Measurements from ENCODE around the gene ADAMTS2.
"Not testable (repeated sequence)": the region's sequence is repeated elsewhere in the genome, so short reads cannot be mapped to it uniquely, and the experiment has no call there.

ADAMTS2 gene

DNA sequence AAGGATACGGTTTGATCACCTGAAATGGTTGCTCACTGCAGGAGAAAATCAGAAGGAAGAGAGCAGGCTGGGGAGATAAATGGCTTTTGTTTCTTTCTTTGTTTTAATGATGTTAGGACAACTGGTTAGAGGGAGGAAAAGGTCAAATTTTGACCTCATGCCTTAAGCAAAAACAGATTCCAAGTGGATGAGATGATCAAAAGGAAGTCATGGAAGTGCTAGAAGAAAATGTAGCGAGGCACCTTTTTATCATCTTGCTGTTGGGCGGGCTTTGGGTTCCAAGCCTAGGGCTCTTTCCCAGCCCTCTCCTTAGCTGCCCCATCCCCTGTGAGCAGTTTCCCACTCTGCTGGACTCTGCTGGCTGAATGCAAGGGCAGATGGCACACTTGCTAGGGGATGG, 127.9 kb downstream of the ADAMTS2 start:
- no peak for DNase-seq (ENCODE audit: low read depth in 2 of 2)

DNA sequence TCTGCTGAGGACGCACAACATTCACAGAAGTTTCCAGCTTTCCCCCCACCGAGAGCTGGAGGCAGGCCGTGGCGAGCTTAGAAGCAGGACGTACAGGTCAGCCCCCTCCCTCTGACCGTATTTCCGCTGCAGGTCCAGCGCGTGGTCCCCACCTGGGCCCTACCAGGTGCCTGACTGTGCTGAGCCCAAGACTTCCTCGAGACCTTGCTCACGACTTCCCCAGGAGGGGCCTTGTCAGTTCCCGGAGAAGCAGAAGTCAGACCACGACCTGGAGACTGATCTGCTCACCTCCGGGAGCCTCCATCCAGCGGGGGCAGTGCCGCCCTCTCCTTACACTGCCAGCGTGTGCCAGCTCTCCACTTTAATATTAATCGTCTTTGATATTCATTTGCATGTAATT, 128.9 kb downstream of the ADAMTS2 start:
- not testable (repeated sequence) for DNase-seq (ENCODE audit: low read depth in 2 of 2)

DNA sequence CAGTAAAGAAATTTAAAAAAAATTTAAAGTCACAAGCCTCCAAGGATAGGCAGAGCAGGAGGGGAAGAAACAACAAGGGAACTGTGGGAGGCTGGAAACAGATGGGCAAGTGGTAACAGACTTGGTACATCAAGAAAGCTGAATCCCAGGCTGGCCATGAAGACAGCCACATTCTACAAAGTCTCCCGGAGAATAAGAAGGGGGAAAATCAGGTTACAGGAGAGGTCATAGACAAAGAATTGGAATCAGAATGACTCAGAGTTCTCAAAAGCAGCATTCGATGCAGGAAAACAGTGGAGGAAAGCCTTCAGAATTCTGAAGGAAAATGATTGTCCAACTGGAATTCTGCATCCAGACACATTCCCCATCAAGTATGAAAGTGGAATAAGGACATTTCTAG, 129.7 kb downstream of the ADAMTS2 start:
- DNase-seq (ENCODE audit: low read depth in 2 of 2) = no peak

- DNase-seq (ENCODE audit: low read depth in 2 of 2) = no peak
Measured at GRCh38 chr5:179214678-179215077, 130.6 kb downstream of the ADAMTS2 start.

DNA sequence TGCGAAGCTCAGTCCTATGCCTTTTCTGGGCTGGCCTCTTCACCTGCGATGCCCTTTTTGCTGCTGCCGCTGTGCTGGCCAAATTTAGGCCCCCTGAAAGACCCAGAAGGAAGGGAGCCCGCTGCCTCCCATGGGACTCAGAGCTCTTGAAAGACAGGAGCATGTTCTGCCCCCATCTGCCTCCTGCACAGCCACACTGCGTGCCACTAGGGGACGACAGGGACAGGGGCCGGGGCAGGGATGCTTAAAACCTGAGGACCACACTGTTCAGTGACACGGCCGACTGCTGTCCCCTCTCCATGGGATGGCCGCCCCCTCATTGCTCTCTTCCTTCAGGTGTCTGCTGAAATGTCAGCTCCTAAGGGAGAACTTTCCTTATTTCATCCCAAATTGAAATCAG, 132.4 kb downstream of the ADAMTS2 start:
- DNase-seq (ENCODE audit: low read depth in 2 of 2) = no peak

DNA sequence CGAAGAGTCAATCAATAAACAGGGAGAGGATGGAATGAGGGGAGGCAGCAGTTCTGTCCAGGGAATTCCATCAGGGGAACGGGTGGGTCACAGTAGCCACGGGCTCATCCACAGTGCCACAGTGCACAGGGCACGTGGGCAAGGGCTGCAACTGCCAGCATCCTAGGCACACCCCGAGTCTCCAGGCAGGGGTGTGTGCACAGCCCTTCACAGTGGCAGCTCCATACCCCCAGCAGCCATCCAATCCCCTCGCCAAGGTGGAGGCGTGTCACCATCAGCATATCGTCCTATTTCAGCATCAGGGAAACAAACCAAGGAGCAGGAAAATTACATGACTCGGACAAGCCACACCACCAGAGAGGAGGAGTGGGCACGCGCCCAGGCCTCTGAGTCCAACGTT, 133.6 kb downstream of the ADAMTS2 start:
- no peak for DNase-seq (ENCODE audit: low read depth in 2 of 2)

DNA sequence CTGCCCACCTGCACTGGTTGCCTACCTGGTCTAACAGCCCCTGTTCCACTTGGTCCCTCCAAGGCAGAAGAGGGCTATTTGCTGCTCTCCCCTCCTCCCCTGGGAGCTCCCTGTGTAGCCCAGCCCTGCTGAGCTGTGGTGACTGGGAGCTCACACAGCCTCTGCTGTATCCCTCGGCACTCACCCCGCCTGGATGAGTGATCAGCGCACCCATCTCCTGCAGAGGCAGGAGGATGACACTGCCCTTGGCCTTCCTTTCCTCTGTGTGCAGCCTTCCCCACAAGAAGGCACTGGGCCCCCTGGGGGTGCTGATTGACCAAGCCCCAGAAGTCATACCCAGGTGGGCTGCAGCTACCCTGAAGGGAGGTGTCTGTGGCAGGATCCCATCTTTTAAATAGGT, 134.2 kb downstream of the ADAMTS2 start:
- DNase-seq (ENCODE audit: low read depth in 2 of 2) = no peak

GRCh38 chr5:179210478-179210877, 134.8 kb downstream of the ADAMTS2 start:
- DNase-seq (ENCODE audit: low read depth in 2 of 2) = no peak

GRCh38 chr5:179209359-179210150, 135.7 kb downstream of the ADAMTS2 start:
- no peak for DNase-seq (ENCODE audit: low read depth in 2 of 2)

GRCh38 chr5:179208706-179209358, 136.4 kb downstream of the ADAMTS2 start:
- DNase-seq (ENCODE audit: low read depth in 2 of 2) = no peak

GRCh38 chr5:179207920-179208705, 137.1 kb downstream of the ADAMTS2 start:
- DNase-seq (ENCODE audit: low read depth in 2 of 2) = no peak

- DNase-seq (ENCODE audit: low read depth in 2 of 2) = no peak
Measured at GRCh38 chr5:179207470-179207869, 137.8 kb downstream of the ADAMTS2 start.

DNA sequence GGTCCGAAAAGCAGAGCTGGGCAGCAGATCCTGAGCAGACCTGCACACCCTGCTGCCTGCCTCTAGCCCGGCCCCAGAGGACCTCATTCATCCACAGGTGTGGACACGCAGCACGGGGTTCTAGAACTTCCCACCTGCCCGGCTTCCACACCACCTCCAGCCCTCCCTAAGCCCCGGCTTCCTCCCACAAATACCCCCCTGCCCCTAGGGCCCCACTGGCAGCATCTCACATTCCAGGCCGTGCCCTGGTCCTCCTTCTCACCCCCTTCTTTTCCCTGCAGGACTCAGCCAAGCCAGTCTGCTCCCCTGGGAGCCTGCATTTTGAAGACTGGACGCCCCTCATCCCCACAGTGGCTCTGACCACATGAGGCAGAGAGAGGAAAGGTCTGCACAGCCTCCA, 138.9 kb downstream of the ADAMTS2 start:
- DNase-seq (ENCODE audit: low read depth in 2 of 2) = no peak

- no peak for DNase-seq (ENCODE audit: low read depth in 2 of 2)
Measured at GRCh38 chr5:179205277-179205676, 140.0 kb downstream of the ADAMTS2 start.

DNA sequence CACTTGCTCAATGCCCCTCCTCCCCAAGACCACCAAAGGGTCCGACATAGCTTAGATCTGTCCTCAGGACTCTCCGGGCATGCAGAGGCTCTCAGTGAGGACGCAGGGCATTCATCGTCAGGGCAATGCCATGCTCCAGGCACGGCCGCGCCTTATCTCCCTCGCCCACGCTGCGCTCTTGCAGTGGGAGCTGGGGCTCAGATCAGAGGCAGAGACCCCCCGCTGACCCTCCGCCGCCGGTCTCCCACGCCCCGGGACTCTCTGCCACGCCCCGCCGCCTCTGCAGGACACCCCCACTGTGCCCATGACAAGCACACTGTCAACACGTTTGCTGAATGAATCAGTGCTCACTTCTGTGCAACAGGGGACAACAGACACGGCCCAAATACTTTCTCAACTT, 140.7 kb downstream of the ADAMTS2 start:
- DNase-seq (ENCODE audit: low read depth in 2 of 2) = no peak

DNA sequence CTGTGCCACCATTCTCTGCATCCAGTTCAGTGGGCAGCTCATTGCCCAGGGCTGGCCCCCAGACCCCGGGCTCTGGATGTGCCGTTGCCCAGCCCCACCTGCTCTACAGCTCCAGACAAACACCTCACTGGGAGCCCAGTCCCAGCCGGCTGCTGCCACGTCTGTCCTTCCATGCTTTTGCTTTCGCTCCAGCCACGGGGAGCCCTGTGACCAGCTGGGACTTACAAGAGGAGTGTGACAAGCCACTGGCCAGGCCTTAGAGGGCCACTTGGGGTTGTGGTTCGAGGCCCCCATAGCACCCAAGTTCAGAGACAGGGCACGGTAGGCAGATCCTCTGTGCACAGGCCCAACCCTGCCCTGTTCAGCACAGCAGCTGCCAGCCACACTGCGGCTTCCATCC, 142.0 kb downstream of the ADAMTS2 start:
- DNase-seq (ENCODE audit: low read depth in 2 of 2) = no peak

DNA sequence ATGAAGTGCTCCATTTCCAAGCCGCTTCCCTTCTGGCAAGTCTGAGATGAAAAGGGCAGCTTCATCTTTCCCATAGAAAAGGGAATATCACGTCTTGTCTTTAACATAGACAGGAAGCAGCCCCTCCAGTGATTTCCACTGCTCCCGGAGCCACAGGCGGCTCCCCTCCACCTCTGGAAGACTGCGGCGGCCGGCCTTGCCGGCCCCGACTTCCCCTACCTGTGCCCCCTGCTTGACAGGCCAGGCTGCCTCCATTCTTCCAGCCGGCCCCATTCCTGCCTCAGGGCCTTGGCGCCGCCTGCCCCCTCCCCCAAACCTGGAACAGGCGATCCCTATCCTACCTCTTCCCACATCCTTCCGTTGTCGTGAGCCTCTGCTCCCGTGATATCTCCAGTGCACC, 143.3 kb downstream of the ADAMTS2 start:
- DNase-seq (ENCODE audit: low read depth in 2 of 2) = no peak

GRCh38 chr5:179199246-179199645, 146.0 kb downstream of the ADAMTS2 start:
- DNase-seq (ENCODE audit: low read depth in 2 of 2) = no peak

- DNase-seq (ENCODE audit: low read depth in 2 of 2) = no peak
Measured at GRCh38 chr5:179198825-179199224, 146.4 kb downstream of the ADAMTS2 start.

DNA sequence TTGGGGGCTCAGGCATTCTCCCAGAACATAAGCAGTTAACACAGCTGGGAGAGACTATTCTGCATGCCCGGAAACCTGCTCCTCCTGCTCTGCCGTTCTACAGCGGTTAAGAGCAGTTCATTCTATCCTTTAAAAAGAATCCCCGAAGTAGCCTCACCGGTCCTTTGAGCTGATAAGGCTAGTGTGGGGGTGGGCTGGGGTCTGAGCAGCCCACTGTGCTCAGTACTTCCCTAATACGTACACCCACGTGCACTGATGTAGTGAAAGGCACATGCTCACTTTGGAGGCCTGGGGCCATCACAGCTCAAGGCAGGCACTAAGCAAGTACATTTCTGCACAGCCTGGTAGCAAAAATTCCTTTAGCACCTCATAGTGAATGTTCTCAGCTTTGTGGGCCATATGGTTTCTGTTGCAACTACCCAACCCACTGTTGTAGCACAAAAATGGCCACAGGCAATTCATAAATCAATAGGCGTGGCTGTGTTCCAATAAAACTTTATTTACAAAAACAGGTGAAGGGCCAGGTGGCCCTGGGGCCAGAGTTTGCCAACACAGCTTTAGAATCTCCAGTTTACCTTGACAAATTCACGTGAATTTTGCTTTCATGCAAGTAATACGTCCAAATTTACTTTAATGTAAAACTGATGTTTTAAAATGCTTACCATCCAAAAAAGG, 148.7 kb downstream of the ADAMTS2 start:
- DNase-seq (ENCODE audit: low read depth in 2 of 2) = no peak

GRCh38 chr5:179195561-179196404, 149.5 kb downstream of the ADAMTS2 start:
- no peak for DNase-seq (ENCODE audit: low read depth in 2 of 2)

All from stimulated activated CD4-positive, alpha-beta T cell treated with anti-CD3 and anti-CD28 coated beads, Interleukin-4, amount 100 ng/mL, for 48 hours (primary cell).